Glomerular visceral epithelial cell (primary cell): Measurements from ENCODE around the gene TMEM59L.
A peak's percentile ranks its signal among the peaks of the same experiment; 100 is the strongest.
"Not testable (repeated sequence)": the region's sequence is repeated elsewhere in the genome, so short reads cannot be mapped to it uniquely, and the experiment has no call there.

ENCODE experiments used
- DNase-seq: peaks from one replicate; pipeline ENCODE4 v3.0.0-alpha.2; 2016; ENCODE audit errors: extremely low spot score

TMEM59L gene

GRCh38 chr19:18612772-18613588, at the start of gene TMEM59L:
TMEM59L (plus strand) TSS chr19:18612870; CDS start chr19:18612959, 89 bp downstream.
- DNase-seq = no peak

DNA sequence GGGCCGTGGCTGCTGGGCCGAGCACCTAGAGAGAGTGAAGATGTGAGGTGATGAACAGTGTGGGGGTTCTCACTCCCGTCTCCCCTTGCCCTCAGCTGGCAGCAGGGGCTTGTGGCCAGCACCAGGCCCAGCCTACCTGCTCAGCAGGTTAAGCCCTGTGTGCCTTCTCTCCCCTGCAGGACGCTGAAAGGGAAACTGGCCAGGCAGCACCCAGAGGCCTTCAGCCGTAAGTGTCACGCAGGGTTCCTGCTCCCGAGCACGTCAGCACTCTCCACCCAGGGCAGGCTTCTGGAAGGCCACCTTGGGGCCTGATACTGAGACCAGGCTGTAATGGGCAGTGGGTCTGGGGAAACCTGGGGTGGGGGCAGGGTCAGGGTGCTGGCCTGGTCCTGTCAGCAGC, 45.7 kb upstream of the TMEM59L start:
- no peak for DNase-seq

DNA sequence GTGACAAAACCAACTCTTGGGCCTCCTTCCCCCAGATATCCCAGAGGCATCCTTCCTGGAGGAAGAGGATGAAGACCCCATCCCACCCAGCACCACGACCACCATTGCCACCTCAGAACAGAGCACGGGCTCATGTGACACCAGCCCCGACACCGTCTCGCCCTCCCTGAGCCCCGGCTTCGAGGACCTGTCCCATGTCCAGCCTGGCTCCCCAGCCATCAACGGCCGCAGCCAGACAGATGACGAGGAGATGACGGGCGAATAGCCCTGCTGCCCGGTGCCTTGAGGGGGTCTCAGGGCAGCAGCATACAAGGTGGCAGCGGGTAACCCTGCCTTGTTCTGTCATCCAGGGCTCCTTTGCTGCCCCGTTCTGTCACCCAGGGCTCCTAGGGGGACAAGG, 44.3 kb upstream of the TMEM59L start:
- DNase-seq = no peak

DNA sequence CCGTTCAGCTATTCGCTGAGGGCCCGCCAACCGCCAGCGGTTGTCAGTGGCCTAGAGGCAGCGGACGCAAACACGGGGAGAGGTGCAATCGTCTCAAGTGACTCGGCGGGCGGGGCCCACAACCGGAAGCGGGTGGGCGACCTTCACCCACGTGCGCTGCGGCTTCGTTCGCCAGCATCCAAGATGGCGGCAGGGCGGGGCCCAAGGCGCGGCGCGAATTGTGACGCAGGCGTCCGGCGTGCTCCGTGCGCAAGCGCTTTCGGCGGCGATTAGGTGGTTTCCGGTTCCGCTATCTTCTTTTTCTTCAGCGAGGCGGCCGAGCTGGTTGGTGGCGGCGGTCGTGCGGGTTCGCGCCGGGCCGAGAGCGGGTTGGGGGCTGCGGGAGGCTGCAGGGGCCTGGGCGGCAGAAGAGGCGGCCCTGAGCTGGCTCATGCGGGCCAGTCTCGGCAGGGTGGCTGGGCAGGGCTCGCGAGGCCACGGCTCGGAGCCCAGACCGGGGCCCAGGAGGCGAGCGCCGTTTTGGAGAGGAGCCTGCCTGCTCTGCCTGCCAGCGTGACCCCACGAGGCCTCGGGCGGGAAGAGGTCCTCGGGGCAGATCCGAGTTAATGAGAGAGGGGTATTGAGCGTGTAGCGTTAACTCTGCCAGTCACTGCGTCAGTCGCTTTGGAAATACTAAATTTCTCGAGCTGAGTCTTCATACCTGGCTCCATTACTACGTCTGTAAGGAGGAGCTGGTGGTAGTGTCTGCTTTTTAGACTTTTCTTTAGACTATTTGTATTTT, 40.9 kb upstream of the TMEM59L start, which contains the start of gene UBA52:
TSS of gene UBA52 (plus strand) at position 294 of the 781 bp plus-strand sequence. CDS start 1,444 bp downstream, outside the sequence.
- peak; percentile 97 for DNase-seq

DNA sequence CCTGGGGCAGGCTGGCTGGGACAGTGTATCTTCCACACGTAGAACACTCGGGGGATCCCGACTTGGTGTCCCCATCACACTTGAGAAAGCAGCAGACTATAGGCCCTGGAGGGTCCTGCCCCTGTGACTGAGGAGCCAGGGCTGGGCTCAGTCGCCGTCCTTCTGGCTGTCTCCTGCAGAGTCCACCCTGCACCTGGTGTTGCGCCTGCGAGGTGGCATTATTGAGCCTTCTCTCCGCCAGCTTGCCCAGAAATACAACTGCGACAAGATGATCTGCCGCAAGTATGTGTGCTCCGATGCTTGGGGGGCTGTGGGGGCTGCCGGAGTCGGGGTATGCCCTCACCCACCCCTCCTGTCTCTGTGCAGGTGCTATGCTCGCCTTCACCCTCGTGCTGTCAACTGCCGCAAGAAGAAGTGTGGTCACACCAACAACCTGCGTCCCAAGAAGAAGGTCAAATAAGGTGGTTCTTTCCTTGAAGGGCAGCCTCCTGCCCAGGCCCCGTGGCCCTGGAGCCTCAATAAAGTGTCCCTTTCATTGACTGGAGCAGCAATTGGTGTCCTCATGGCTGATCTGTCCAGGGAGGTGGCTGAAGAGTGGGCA, 37.9 kb upstream of the TMEM59L start:
- DNase-seq = no peak

DNA sequence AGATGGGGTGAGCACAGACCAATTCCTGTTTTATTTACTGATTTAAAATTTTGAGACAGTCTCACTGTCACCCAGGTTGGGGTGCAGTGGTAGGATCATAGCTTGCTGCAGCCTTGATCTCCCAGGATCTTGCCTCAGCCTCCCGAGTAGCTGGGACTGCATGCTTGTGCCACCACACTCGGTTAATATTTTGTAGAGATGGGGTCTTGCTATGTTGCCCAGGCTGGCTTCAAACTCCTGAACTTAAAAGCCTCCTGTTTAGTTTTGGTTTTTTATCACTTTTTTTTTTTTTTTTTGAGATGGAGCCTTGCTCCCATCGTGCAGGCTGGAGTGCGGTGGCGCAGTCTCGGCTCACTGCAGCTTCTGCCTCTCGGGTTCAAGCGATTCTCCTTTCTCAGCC, 36.3 kb upstream of the TMEM59L start:
- no peak for DNase-seq

DNA sequence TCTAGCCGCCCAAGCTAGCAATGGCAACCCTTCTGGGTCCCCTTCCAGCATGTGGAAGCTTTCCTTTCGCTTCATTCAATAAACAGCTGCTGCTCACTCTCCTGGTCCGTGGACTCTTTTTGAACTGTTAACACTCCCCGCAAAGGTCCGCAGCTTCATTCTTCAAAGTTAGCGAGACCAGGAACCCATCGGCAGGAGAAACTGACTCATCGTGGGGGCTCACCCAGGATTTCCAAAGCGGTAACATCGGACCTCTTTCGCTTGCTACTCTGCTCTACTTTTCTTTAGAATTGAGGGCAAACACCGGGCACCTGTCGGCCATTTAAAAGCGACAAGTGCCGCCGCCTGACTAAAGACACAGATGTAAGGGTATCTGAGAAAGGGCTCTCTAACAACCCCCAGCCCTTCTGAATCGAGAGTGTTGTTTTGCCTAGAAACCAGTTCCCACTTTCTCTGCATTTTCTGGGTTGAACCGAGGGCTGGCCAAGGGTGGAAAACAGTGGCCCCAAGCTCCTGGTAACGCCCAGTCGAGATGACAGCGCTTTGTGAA, 35.2 kb upstream of the TMEM59L start:
- DNase-seq = no peak

GRCh38 chr19:18580311-18580710, 32.4 kb upstream of the TMEM59L start:
- DNase-seq = no peak

- DNase-seq = no peak
Observed at GRCh38 chr19:18586306-18586705, 26.4 kb upstream of the TMEM59L start.

- DNase-seq = no peak
Observed at GRCh38 chr19:18587561-18587960, 25.1 kb upstream of the TMEM59L start.

GRCh38 chr19:18587962-18588610, 24.6 kb upstream of the TMEM59L start:
- DNase-seq = no peak

GRCh38 chr19:18588611-18589379, 23.9 kb upstream of the TMEM59L start, which contains the start of gene REX1BD:
REX1BD (plus strand) TSS chr19:18588798; CDS start chr19:18588802, 4 bp downstream.
- peak; percentile 82 for DNase-seq

DNA sequence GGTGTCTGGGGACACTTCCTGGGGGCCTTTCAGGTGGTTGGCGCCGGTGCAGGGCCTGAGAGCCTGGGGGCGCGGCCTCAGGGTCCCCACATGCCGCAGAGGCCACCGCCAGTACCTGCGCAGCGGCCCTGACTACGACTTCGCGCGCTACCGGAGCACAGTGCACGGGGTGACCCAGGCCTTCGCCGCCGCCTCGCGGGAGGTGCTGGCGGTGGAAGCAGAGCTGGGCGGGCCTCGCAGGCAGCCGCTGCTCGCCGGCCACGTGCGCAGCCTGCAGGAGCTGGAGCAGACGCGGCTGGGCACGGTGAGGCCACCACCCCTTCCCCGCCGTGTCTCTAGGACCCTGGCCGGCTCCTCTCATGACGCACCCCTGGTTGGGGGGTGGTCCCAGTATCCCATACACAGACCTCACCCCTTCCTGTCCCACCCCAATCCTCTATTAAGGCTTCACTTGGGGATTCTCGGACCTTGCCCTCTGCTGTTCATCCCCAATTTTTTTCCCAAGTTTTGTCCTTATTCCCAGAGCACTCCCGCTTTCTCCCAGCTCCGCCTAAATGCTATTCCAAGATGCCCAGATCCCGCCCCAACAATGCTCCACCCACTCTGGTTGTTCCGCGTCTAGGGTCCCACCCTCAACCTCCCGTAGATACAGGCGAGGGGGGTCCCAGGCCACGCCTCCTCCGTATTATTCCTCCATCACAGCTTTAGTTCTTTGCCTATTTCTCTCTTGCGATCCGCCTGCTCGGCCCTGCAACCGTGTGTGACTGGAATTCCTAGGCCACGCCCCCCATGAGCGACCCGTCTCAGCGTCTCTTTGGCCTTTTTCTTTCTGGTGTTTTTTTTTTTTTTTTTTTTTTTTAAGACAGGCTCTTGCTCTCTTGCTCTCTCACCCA, 23.0 kb upstream of the TMEM59L start:
- peak; percentile 64 for DNase-seq

DNA sequence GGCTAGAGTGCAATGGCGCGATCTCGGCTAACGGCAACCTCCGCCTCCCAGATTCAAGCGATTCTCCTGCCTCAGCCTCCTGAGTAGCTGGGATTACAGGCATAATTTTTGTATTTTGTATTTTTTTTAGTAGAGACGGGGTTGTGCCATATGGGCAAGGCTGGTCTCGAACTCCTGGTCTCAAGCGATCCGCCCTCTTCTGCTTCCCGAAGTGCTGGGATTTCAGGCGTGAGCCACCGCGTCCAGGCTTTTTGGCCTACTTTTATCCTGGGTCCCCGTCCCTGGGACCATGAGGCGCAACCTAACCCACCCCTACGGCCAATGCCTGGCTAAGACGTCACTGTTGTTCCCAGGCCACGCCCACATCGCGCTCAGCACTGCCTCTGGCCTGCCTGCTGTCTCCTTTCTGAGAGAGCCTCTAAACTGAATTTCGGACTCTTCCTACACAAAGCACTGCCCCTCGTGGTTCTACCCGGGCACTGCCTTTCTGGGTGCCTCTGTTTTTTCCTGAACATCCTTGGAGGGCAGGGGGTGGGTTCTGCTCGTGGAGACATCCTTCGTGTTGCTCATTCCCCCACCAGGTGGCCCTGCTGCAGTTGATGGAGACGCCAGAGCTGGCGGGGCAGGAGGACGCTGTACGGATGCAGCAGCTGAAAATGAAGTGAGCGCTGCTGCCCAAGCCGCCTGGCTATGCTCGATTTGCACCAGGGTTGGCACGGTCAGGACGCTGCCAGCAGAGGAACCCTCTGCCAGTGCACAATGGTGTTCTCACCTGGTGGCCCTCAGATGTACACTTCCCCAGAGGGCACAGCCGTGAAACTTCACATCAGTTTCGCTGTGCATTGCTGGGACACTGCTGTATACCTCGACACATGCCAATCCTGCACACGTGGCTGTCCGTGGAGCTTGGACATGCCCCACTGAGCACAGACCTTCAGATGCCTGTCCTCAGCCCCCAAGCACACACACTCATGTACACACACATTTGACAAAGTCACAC, 22.1 kb upstream of the TMEM59L start:
- DNase-seq = no peak

- DNase-seq = no peak
Observed at GRCh38 chr19:18591735-18592385, 20.8 kb upstream of the TMEM59L start.

- DNase-seq = not testable (repeated sequence)
Observed at GRCh38 chr19:18592732-18593131, 19.9 kb upstream of the TMEM59L start.

DNA sequence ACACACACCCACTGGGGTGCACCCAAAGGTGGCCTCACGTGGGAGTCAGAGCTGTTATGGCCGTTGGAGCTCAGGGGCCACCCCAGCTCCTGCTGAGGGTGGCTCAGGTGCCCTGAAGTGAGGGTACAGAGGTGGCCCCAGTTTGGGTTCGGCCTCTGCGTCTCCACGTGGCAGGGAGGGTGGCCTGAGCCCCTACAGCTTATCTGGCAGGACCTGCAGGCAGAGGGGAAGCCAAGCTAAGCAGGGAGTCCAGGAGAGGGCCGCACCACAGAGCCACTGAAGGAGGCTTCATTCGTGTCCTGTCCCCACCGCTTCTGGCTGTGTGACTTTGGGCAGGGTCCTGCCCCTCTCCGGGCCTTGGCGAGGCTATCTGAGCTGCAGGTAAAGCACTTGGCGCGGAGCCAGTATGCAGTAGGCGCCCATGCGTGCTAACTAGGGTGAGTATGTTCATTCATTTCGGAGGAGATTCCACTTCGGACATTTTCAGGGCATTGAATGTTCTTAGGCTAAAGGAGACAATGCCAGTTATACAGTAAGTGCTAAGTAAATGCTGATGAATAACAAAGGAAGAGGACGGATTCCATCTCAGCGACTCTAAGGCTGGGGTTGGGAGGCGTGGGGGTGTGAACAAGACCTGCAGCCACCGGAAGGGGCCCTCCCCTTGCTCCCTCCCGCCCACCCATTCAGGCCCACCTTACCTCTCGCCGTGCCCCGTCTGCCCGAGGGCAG, 19.1 kb upstream of the TMEM59L start:
- no peak for DNase-seq
